ENCODE results near the gene NINL.
"Not testable (repeated sequence)": the region's sequence is repeated elsewhere in the genome, so short reads cannot be mapped to it uniquely, and the experiment has no call there.

Gene NINL

DNA sequence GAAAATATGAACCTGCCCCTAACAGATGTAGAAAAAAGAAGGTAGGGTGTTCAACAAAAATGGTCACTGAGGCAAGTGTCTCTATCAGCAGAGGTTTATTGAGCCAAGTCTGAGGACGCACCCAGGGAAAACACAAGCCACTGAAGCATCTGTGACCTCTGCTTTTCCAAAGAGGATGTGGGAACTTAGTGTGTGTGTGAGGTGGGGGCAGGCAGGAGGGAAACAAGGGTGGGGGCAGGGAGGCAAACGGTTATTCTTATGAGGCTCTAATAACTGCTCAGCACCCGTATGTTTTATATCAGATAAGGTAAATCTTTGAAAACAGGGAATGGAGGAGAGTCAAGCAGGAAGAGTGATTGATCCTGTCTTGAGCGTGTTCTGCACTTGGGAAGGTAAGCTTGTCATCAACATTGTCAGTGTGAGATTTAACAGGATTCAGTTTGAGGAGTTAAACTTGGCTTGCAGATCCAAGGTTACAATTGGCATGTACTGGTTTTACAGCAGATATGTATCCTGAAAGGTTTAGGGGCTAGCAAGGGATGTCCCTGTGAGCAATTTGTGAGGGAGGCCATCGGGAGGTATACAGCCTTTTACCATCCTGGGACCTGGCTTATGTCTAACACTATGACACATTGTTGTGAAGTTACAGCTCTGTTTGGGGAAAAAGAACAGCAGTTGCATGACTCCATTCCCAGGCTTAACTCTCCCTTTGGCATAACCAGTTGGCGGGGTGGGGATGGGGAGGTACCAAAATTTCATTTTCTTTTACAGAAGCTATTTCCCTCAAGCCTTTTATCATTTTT, 33.7 kb downstream of the NINL start:
- DNase-seq = no peak

DNA sequence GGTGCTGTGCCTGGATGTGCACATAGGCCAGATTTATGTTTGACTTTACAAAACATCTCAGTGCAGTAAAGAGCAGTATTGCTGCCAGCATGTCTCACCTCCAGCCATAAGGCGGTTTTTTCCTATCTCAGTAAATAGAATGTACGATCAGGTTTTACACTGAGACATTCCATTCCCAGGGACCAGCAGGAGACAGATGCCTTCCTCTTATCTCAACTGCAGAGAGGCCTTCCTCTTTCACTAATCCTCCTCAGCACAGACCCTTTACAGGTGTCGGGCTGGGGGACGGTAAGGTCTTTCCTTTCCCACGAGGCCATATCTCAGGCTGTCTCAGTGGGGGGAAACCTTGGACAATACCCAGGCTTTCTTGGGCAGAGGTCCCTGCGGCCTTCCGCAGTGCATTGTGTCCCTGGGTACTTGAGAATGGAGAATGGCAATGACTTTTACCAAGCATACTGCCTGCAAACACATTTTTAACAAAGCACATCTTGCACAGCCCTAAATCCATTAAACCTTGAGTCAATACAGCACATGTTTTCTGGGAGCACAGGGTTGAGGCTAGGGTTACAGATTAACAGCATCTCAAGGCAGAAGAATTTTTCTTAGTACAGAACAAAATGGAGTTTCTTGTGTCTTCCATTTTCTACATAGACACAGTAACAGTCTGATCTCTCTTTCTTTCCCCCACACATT, 34.5 kb downstream of the NINL start:
- not testable (repeated sequence) for DNase-seq

DNA sequence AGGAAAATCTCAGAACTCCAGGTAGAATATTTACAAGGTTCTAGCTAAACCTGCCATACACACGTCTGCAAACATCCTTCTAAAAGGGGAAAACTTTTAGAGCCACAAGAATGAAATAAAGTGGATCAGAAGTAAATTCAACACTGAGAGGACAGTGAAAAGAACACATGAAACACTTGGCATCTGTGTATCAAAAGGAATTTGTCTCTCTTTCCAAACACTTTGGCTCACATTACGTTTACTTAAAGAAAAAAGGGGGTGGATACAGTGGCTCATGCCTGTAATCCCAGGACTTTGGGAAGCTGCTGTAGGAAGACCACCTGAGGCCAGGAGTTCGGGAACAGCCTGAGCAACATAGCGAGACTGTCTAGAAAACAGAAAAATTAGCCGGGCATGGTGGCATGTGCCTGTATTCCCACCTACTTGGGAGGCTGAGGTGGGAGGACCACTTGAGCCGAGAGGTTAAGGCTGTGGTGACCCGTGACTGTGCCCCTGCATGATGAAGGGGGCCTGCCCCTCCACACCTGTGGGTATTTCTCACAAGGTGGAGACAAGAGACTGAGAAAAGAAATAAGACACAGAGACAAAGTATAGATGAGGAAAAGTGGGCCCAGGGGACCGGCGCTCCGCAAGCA, 35.4 kb downstream of the NINL start:
- DNase-seq = no peak

DNA sequence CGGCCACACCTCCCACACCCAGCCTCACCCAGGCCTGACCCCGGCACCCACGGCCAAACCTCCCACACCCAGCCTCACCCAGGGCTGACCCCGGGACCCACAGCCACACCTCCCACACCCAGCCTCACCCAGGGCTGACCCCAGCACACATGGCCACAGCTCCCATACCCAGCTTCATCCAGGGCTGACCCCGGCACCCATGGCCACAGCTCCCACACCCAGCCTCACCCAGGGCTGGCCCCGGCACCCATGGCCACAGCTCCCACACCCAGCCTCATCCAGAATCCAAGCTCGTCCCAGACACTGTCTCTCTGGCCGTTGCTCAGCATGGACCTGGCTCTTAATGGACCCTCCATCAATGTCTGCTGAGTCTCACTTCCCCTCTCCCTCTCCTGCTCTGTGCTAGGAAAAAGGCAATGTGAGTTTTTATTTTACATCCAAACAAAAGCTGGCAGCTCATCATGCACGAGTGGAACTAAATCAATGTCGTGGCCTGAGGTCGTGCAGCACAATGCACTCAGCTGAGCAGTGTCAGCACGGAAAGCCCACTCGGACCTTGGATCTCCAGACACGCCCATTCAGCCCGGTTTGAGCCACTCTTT, 36.1 kb downstream of the NINL start:
- DNase-seq = no peak

DNA sequence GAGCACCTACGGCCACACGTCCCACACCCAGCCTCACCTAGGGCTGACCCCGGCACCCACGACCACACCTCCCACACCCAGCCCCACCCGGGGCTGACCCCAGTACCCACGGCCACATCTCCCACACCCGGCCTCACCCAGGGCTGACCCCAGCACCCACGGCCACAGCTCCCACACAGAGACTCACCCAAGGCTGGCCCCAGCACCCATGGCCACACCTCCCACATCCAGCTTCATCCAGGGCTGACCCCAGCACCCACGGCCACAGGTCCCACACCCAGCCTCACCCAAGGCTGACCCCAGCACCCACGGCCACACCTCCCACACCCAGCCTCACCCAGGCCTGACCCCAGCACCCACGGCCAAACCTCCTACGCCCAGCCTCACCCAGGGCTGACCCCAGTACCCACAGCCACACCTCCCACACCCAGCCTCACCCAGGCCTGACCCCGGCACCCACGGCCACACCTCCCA, 36.7 kb downstream of the NINL start:
- no peak for DNase-seq

DNA sequence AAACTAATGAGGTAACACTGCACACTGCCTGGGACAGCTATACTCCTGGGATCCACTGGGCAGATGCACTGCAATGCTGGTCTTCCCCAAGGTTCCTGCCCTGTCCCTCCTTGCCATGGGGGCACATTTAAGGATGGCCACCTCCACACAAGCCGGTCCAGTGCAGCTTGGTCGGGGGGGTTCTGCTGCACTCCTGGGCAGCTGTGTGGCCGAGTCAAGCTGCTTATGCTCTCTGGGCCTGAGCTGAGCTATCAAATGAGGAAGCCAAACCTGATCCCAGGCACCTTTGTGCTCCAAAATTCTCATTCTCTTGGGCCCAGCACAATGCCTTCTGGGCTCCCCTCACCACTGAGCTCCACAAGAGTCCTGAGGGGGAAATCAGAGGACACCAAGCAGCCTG, 37.3 kb downstream of the NINL start:
- DNase-seq = no peak

DNA sequence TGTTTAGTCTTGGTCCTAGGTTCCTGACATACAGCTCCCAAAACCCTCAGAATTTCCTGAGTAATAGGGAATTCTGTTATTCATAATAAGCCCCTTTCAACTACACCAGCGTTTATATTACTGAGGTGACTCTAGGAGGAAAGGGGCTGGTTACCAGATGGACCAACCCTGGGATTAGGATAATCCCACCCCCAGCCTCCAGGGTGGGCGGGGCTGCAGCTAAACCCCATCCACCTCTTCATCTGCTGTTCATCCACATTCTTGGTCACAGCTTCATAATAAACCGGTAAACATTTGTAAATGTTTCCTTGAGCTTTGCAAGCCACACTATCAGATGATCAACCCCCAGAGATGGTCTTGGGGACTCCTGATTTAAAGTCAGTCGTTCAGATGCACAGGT, 38.3 kb downstream of the NINL start:
- DNase-seq = no peak

DNA sequence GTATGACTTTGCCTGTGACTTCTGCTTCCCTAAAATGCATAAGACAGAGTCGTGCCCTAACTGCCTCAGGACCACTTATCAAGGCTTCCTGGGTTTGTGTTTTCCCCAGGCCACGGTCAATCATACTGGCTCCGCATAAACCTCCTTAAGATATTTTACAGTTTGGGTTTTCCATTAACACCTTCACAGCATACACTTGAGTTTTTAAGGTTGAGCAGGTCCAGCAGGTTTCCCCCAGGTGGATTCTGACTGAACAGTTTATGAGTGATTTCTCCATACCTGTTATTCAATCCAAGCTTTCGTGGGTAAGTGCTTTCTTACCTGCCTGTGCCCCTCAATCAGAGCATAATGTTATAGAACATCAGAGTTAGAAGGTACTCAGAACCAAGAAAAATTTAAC, 39.3 kb downstream of the NINL start:
- DNase-seq = no peak

DNA sequence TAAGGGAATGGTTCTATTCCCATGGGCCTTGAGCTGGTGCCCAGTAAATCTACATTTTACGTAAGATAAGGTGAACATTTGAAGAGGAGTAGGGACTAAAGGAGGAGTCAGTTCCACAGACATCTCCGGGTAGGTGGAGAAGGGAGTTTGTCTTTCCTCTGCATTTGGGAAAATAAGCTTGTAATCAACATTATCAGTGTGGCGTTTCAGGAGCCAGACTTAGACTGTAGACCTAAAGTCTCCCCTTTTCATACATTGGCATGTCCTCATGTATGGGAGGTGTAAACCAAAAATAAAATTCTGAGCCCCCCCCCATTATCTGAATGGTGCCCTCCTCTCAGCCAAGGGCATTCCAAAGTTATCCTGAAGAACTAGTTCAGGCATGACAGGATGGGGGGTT, 40.2 kb downstream of the NINL start:
- no peak for DNase-seq

DNA sequence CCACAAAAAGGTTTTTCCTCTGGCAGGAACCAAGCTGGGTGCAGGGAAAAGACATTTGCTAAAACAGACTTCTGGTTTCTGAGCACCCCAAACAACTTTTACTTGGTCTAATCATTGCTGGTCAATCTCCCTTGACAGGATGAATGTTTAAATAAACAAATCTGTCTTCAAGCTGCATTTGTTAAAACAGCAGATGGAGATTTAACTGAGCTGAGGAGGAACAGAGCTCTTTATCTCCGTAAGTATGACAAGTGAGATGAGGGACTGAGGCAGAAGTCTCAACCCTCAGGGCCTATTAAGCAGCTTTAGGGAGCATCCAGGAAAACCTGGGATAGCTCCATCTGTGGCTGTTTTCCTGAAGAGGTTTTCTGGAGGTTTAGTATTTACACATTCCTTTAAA, 40.6 kb downstream of the NINL start:
- no peak for DNase-seq

DNA sequence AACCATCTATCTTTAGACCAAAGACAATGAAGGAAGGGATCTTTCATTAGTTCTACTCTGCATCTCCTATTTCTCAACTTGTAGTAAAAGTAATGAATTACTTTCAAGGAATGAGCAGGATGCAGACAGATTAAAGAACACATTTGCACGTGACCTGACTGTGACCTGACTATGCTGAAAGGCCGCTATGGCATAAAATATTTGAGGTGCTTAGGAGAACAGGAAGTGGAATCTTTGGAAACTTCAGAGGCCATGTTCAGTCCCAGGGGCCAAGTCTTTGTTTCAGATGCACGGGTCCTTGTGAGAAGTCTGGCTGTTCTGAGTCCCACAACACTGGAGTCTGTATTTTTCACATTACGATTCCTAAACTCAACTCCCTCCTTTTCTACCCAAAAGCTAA, 41.0 kb downstream of the NINL start:
- no peak for DNase-seq

DNA sequence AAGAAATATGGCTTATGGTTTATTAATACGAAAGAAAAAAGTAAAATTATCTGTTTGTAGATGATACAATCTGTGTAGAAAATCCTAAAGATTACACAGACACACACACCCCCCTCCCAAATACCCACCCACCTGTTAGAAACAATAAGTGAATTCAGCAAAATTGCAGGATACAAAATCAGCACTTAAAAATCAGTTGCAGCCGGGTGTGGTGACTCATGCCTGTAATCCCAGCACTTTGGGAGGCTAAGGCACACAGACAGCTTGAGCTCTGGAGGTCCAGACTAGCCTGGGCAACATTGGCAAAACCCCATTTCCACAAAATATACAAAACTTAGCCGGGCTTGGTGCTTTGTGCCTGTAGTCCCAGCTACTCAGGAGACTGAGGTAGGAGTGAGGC, 42.3 kb downstream of the NINL start:
- DNase-seq = no peak

DNA sequence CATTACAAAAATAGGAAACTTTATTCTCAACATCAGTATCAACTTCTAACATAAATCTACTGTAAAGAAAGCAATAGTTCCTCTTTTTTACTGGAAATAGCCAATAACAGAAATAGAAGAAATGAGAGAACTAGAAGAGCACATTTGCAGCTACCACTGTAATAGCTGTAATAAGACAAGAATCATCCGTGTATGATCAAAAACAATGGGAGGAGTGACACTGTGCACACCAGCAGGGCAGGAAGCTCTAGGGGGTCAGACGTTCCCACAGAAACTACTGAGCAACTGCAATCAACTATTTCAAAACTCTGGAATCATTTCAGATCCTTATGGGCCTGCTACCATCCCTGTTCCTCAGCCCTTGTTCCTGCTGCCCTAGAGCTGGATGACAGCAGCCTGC, 43.7 kb downstream of the NINL start:
- DNase-seq = no peak

DNA sequence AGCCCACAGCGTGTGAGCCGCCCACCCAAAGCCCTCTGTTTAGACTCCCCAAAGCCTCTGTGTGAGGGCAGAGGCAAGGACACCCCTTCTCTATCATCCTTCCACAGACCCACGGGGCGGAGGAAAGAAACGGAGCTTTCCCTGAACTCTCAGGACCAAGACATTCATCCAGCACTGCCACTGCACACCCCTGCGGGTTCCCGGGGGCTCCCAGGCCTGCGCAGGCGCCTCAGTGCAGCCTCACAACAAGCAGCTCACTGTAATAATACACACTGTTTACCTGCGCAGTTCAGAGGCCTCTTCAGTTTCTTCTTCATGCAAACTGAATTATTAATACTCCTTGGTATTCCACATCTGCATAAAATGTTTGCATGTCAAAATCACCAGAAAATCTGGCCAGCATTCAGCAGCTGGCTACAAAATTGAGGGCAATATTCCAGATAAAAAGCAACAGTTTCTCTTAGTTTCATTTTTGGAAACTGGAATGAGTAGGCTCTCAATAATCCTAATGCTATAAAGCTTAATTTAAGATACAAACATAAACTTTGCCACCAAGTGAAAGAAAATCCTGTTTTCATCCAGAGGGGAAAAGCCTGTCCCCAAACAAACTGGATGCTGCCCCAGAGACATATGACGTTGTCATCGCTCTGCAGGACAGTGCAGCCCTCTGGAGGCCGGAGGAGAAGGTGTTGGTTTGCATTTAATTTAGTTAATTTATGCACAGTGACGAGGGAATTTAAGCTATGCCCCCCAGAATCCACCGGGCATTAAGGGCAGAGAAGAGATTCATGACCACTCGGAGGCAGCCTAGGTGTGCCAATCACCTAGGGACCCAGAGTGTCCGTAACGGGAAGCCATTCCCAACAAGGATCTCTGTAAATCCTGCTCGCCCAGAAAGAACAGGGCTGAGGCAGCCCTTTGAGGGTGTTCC, 45.3 kb downstream of the NINL start:
- DNase-seq = no peak

DNA sequence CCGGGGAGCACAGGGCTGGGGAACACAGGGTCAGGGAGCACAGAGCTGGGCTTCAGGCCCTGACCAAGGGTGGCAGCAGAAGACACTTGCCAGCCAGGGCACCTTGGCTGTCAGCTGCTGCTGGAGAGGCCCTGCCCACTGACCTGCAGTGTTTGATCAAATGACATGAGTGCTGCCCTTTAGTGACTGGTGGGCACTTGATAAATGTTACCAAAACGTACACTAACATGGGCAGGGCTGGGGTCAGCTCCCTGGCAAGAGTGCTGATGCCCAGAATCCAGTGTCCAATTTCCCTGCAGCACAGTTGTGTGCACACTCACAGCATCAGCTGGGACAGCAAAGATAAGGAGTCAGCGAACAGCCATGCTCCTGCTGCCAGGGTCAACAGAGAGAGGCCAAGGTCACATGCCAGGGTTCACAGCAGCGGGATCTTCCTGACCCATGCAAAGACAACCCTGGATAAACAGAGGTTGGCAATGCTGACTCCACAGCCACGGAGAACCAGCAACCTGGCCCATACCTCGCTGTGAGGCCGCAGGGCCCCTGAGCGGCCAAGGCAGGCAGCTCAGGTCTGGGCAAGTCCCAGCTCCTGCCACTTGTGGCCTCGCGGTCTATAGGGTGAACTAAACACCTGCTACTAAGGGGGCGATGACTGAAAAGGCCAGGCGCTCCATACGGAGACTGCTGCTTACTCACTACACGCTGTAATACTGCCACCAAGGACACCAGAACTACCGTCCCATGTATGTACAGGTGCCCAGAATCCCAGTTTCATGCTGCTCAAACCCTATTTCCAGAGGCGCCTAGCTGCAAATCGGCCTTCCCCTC, 46.3 kb downstream of the NINL start:
- no peak for DNase-seq

DNA sequence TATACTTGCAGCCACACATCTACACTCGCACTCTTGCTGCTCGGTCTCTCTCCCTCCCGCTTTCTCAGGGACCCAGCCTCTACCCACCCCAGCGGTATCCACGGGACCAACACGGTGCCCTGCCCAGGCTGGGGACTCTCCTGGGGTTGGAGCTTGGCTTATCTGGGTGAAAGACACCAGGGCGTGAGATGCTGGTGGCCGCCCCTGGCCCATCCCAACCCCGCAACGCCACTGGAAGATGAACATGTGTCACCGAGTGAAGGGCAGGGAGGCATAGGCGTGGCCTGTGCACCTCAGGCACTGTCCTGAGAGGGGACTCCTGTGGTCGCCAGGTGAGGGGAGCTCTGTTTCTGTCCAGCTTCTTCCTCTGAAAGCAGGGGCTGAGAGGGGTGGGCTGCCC, 47.4 kb downstream of the NINL start:
- no peak for DNase-seq

DNA sequence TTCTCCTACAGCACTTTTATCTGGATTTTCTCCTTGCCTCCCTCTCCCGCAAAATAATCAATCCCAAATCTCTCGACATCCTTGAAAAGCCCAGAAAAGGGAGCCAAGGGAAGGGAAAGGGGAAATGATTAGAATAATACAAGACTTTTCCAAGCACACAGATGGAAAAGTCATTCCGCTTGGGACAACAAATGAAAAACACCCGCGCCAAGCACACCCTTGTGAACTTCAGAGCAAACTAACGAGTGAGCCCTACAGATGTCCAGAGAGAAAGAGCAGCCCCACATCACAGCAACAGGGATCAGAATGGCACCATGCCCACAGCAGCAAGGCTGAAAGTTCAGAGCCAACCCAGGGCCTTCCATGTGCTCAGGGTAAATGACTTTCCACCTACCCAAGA, 49.6 kb downstream of the NINL start:
- DNase-seq = no peak

DNA sequence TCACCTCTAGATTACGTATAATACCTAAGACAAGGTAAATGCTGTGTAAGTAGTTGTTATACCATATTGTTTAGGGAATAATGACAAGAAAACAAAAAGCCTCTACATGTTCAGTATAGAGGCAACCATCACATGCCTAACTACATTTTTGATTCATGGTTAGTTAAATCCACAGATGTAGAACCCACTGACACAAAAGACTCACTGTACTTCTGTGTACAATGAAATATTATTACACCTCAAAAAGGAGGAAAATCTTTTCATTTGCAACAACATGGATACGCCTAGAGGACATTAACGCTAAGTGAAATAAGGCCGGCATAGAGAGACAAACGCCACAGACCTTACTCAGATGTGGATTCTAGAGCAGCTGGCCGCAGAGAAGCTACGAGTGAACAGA, 50.5 kb downstream of the NINL start:
- no peak for DNase-seq

DNA sequence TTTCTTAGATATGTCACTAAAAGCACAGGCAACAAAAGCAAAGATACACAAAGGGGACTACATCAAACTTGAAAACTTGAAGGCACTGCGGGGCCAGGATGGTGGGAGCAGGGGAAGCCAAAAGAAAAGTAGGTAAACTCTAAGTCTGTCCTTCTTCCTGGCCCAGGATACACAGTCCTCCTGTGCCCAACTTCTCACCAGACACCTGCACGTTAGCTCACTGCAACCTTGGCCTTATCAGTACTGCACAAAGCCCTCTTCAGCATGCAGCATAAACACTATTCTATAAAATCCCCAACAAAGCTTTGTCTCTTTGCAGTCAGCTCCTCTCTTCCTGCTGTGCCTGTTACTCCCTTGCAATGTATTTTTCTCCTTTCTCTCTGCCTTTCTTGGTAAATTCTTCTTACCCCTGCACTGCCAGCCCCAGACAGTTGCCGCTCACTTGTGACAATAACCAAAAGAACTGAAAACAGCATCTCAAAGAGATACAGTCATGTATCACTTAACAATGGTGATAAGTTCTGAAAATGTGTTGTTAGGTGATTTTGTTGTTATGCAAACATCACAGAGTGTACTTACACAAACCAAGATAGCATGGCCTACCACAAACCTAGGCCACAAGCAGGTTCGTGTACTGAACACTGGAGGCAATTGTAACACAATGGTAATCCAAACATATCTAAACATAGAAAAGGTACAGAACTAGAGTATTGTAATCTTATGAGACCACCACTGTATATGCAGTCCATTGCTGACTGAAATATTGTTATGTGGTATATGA, 51.2 kb downstream of the NINL start:
- DNase-seq = no peak

DNA sequence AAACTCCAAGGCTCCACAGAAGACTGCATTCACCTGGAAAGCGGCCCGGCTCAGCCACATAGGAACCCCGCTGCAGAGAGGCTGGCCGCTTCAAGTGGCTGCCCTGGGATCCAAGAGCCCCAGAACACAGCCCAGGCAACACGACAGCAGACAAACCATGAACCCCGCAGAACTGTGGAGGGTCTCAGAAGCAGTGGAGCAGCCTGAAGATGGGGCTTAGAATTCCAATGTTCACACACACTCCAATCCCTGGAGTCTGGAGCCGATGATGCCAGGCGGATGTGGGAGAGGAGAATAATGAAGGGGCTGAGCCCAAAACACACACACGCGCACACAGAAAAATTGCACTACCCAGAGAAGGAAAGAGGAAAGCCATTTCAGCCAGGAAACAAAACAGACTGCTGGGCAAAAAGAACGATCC, 52.4 kb downstream of the NINL start:
- DNase-seq = no peak
